Stimulated activated CD4-positive, alpha-beta T cell treated with anti-CD3 and anti-CD28 coated beads, Interleukin-1b, Interleukin-23, amount 100 ng/mL, for 48 hours (primary cell): ENCODE results near the gene TNPO1.
A peak's percentile ranks its signal among the peaks of the same experiment; 100 is the strongest.

ENCODE experiments used
- DNase-seq: peaks from one replicate; pipeline ENCODE4 v3.0.0-alpha.2; 2020

The TNPO1 gene

DNA sequence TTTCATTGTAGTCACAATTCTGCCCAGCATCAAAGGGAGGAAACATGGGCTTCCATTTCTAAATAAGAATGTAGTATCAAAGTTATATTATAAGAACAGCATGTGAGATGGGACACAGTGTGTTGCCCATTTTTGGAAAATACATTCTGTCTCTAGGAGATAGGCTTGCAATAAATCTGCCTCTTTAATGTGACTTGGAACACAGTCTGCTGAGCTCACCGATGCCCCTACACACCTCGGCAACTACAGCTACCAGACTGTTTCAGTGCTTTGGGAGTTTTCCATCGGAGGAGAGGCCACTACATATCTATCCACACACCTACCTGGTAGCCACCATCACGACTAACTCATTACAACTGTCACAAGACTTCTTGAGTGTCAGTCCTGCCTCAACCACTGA, 120.4 kb downstream of the TNPO1 start:
- DNase-seq, result no peak

DNA sequence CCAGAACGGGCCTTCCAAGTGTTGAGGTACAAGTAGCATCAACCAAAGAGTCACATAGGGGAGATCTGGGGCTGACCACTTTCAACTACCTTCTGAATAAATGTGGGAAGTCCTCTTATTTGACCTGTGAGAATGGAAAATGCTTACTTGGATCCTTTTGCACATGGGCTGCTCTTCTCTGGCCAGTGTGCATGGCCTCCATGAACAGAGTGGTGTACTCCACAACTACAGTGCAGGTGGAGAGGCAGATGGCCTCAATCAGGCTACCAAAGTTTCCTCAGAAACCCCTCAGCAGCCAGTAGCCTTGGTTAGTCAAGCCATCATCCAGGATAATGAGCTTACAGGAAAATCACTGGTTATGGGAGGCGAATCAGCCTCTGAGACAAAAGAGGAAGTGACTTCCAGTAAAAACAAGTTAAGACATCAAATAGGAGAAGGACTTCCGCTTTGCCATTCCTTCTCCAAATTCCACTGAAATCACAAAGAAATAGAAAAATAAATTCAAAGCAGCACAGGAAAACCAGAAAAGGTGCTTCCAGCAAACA, 121.1 kb downstream of the TNPO1 start:
- DNase-seq, result no peak

DNA sequence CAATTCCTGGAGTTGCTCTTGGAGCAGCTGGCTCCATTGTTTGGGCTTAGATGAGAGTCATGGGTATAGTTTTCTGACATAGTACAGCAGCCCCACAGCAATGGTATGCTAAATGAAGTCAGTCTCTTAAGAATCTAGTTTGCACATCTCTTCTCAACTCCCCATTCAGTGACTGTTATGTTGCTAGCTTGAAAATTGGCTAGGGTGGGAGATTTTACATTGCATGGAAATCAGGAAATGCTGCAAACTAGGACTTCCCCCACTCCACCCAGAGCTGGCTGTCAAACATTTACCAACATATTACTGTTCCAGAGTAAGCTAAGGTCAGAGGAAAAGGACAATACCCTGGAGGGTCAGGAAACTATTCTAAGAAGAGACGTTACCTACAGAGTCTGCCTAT, 121.7 kb downstream of the TNPO1 start:
- DNase-seq, result no peak

DNA sequence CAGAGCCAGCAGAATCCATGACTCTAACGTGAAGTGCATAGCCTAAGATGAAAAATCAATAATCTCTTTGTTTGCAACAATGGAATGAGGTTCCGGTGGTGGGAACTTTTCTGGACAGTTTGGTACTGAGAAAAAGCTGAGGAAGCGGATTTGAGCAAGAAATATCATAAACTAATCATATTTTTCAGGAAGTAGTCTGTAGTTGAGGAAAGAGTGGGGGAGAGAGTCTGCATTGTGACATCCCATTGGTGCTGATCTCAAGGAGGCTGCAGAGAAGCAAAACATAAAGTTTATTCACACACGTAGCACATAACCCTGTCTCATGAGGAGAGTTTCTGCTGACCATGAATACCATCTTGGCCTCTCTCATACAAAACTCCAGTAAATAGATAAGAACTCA, 123.6 kb downstream of the TNPO1 start:
- no peak for DNase-seq

DNA sequence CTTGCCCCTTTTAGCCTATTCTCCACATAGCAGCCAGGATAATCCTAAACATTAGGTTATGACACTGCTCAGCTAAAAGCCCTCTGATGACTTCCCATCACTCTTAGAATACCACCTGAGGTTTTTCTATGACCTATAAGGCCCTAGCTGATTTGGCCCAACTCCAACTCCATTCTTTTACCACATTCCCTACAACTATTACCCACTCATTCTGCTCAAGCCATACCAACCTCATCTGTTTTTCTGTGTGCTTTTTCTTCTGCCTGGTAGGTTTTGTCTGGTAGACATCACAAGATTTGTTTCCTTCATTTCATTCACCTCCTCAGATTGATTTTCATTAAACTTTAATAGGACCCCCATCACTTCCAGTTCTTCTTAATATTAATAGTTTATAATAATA, 126.8 kb downstream of the TNPO1 start:
- no peak for DNase-seq

DNA sequence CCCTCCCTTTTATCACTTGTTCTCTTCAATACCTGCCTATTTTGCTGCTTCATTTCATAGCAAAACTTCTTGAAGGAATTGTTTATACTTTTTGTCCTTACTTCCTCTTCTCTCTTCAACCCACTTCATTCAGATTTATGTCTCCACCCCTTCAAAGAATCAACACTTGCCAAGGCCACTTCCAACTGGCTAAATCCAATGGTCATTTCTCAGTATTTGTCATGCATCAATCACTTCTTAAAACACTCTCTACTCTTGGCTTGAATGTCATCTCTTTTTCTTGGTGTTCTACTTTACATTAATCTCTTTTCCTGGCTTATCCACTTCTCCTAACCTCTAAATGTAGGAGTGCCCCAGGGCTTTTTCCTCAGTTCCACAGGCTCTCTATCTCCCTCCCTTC, 131.0 kb downstream of the TNPO1 start:
- no peak for DNase-seq

DNA sequence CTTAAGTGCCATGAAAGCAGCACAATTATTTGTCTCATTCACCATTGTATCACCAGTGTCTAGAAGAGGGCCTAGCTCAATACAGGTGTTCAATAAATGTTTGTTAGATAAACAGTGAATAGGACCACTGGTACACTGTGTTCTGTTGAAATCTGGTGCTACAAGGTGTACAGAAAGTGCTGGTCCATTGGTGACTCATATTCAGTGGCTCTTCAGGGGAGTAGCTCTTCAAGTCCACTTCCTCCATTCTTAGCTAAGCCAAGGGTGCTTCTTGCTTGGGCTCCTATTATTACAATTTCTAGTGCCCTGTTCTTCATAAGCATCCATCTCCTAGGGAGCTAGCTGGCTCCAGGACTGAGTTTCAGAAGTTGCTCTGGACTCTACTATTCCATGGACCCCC, 133.0 kb downstream of the TNPO1 start:
- DNase-seq, result no peak

DNA sequence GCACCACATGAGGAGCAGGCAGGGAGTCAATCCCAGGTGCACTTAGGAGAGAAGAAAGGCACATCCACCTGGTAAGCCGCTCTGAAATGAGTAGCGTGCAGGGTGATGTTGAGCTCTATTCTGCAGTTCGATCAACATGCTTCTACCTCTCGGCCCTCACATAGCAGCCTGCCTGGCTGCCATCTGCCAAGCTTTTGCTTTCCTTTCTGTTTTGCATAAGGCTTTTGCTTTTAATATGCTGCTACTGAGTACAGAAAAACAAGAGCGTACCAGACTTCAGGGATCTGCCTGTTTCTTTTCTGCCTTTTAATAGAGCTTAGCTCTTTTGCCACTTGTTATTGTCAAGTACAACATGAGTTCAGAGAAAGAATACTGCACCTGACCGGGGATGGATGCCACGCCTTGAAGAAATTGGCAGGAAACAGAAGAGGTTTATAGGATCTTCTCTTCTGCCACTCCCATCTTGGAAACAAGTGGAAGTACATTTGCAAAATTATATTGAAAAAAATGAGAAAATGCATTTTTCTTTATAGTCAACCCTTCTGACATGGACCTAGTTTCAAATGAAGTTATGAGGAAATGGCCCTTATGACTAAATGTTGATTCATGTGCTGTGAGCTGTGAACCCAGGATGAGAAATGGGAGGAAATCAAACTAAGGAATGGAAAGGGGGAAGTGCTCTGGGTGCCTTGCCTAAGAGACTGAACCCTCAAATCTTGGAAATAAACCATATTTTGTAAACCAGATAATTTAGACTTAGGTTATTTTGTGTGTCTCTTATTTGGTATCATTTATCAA, 135.4 kb downstream of the TNPO1 start:
- no peak for DNase-seq

DNA sequence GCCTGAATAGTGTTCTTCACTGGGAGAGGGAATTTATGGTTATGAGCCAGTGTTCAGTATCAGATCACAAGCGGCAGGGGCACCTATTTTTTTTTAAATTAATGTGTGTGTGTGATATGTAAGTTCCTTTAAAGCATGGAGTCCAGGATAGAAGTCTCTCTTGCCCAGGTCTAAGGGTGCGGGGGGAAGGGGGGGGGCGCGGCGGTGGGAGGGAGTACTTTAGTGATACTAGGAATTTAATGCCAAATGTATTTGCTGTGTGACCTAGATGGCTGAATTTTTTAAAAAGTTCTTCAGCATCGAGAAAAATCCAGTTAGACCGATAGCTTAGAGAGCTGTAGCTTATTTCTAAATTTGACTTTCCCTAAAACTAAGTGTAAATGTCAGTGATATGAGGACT, 137.9 kb downstream of the TNPO1 start:
- DNase-seq, result no peak

DNA sequence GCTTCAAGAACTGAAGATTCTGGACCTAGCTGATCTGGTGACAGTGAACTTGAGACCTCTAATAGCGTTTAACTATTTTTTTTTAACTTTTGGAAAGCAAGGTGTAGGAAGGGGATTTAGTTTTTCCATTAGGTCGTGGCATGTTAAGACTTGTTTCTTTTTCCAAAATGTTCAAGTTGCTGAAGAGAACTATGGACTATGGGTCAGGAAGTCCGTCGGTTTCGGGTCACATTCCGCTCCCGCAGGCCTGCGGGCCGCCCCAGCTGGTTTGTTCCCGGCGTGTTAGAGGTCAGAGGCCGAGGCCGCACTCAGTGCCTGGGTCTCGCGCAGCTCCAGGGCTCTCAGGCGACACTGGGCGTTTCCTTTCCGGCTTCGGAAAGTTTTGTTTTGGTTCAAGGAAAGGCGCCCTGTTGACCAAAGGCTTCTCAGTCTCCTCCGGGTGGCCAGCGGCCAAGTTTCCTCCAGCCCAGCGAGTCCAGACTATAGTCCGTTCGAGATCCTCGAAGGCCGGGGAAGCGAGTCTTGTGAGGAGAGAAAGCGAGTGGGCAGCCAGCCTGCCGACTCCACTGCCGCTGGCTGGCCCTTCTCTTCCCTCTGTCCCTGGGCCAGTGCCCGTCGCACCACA, 138.8 kb downstream of the TNPO1 start:
- DNase-seq, result no peak

DNA sequence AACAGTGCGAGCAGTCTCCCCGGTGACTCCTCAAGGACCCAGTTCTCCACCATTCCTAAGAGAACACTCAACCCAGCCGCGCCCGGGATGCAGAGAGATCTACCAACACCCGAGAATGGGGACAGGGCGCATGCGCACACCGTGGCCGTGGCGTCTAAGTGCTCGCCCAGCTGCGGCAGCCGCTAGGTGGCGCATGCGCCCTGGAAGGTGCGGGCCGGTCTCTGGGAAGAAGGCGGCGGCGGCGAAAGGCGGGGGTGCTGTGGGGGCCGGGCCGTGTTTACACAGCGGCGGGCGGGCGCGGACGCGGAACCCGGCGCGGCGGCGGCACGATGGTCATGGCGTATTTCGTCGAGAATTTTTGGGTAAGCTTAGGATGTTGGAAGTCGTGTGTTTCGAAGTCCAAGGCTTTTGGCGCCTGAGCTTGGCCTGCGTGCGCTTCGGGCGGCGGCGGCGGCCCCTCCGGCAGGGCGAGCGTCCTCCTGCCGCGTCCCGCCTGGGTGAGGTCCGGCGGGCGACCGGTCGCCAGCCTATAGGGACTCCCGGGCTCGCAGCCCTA, 139.4 kb downstream of the TNPO1 start, which contains the start of gene FCHO2:
FCHO2 (plus strand) TSS at position 274 of the 556 bp plus-strand sequence; CDS start at position 330, 56 bp downstream.
- peak; percentile 93 for DNase-seq

DNA sequence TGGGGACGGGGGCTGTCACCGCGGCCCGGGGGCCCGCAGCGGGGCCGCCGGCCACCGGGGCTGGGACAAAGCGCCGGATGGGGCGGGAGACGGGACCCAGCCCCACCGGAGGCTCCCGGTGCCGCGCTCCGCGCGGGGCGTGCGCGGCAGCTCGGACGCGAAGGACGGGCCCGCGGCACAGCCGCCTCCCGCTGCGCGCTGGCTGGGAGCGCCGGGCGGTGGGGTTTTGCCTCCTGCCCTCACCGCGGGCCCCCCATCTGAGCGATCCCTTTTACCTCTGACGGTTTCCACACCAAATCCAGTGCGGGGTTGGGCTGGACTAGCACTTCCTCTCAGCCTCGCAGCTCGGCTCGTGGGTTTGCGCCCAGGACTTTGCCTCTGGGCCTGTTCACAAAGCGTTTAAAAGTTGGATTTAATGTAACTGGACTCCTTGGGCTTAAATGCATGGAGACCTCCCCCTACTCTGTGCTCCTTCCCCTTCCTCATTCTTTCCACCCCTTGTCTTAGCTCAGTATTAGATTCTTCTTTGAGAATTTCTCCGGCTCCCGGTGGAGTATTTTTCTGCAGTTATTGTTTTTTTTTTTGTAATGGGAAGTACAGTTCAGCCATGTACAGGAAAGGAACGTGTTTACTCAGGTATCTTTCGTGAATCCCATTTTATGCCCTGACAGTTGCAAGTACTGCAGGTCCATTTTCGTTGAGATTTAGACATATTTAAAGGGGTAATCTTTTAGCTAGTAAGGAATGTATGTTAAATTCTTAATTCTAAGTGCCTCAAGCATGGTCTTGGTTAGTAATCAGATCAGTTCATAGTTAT, 140.1 kb downstream of the TNPO1 start:
- DNase-seq, result no peak

DNA sequence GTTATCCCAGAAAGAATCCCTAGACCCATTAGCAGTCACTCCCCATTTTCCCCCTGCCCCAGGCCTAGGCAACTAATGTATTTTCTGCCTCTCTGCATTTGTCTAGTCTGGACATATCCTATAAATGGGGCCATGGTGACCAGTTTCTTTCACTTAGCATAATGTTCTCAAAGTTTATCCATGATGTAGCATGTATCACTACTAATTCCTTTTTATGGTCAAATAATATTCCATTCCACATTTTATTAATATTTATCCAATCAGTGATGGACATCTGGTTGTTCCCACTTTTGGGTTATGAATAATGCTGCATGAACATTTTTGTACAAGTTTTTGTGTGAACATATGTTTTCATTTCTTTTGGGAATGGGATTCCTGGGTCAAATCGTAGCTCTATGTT, 140.9 kb downstream of the TNPO1 start:
- no peak for DNase-seq

DNA sequence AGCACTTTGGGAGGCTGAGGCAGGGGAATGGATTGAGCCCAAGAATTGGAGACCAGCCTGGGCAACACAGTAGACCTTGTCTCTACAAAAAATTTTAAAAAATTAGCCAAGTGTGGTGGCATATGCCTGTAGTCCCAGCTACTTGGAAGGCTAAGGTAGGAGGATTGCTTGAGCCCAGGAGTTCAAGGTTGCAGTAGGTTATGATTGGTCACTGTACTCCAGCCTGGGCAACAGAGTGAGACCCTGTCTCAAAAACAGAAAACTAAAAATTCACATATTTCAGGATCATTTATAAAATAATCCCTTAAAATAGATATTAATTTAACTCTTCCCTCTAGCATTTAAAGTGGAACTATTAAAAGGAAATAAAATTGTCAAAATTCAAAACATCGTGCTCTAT, 142.8 kb downstream of the TNPO1 start:
- no peak for DNase-seq
